Measurements from ENCODE around the gene KIF3C.
"Not testable (repeated sequence)": the region's sequence is repeated elsewhere in the genome, so short reads cannot be mapped to it uniquely, and the experiment has no call there.

The KIF3C gene

GRCh38 chr2:25999406-25999805 is 17.1 kb upstream of the KIF3C start:
- not testable (repeated sequence) for DNase-seq (ENCODE audit: low read depth)

GRCh38 chr2:25998816-25999383 is 16.6 kb upstream of the KIF3C start:
- DNase-seq (ENCODE audit: low read depth): not testable (repeated sequence)

- no peak for DNase-seq (ENCODE audit: low read depth)
Measured at GRCh38 chr2:25996844-25997243, 14.5 kb upstream of the KIF3C start.

GRCh38 chr2:25994509-25994908 is 12.2 kb upstream of the KIF3C start:
- DNase-seq (ENCODE audit: low read depth): no peak

GRCh38 chr2:25993049-25993448 is 10.8 kb upstream of the KIF3C start:
- no peak for DNase-seq (ENCODE audit: low read depth)

- DNase-seq (ENCODE audit: low read depth): no peak
Measured at GRCh38 chr2:25992556-25992955, 10.3 kb upstream of the KIF3C start.

GRCh38 chr2:25991965-25992364 is 9.7 kb upstream of the KIF3C start:
- no peak for DNase-seq (ENCODE audit: low read depth)

GRCh38 chr2:25989154-25989553 is 6.9 kb upstream of the KIF3C start:
- DNase-seq (ENCODE audit: low read depth): no peak

GRCh38 chr2:25988134-25988533 is 5.8 kb upstream of the KIF3C start:
- no peak for DNase-seq (ENCODE audit: low read depth)

- no peak for DNase-seq (ENCODE audit: low read depth)
Measured at GRCh38 chr2:25983735-25984134, 1.4 kb upstream of the KIF3C start.

GRCh38 chr2:25982968-25983280 is 627 bp upstream of the KIF3C start:
- no peak for DNase-seq (ENCODE audit: low read depth)

GRCh38 chr2:25981596-25982272 is 563 bp downstream of the KIF3C start:
- DNase-seq (ENCODE audit: low read depth): no peak

GRCh38 chr2:25980951-25981350 is 1.3 kb downstream of the KIF3C start:
- no peak for DNase-seq (ENCODE audit: low read depth)

- DNase-seq (ENCODE audit: low read depth): no peak
Measured at GRCh38 chr2:25980076-25980887, 2.0 kb downstream of the KIF3C start.

- no peak for DNase-seq (ENCODE audit: low read depth)
Measured at GRCh38 chr2:25979001-25979400, 3.3 kb downstream of the KIF3C start.

GRCh38 chr2:25977768-25978167 is 4.5 kb downstream of the KIF3C start:
- no peak for DNase-seq (ENCODE audit: low read depth)

- no peak for DNase-seq (ENCODE audit: low read depth)
Measured at GRCh38 chr2:25976983-25977741, 5.1 kb downstream of the KIF3C start.

- no peak for DNase-seq (ENCODE audit: low read depth)
Measured at GRCh38 chr2:25972049-25972823, 10.1 kb downstream of the KIF3C start.

- no peak for DNase-seq (ENCODE audit: low read depth)
Measured at GRCh38 chr2:25971596-25971995, 10.7 kb downstream of the KIF3C start.

GRCh38 chr2:25966531-25967270 is 15.6 kb downstream of the KIF3C start:
- DNase-seq (ENCODE audit: low read depth): no peak

GRCh38 chr2:25964891-25965290 is 17.4 kb downstream of the KIF3C start:
- DNase-seq (ENCODE audit: low read depth): no peak

Measured in activated gamma-delta T cell treated with anti-CD3 and anti-CD28 coated beads, Interleukin-2, amount 50 U/mL, for 16 hours (primary cell).